ENCODE data around the gene SHD.

SHD gene

GRCh38 chr19:4301590-4302242 is 22.6 kb downstream of the SHD start:
- DNase-seq = no peak

DNA sequence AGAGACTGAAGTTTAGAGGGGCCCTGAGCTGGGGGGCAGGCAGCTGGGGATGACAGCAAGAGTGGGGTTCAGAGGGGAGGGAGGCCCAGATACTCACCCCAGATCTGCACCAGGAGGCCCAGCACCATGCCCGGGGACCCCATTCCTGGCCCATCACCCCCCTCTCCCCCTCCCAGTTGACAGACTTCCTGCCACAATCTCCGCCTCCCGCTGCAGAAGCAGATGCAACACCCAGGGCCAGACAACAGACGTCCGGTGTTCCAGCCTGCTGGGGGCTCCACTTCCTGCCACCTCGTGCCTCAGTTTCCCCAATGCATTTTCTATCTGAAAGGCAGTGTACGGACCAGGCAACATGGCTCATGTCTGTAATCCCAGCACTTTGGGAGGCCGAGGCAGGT is 23.2 kb downstream of the SHD start, which contains the start of gene TMIGD2:
Gene TMIGD2 (minus strand): TSS at position 147 of the 398 bp plus-strand sequence. CDS start 4 bp downstream, at position 143.
- DNase-seq = no peak

- DNase-seq = no peak
These were observed 24.9 kb downstream of the SHD start for GRCh38 chr19:4303819-4304537.

DNA sequence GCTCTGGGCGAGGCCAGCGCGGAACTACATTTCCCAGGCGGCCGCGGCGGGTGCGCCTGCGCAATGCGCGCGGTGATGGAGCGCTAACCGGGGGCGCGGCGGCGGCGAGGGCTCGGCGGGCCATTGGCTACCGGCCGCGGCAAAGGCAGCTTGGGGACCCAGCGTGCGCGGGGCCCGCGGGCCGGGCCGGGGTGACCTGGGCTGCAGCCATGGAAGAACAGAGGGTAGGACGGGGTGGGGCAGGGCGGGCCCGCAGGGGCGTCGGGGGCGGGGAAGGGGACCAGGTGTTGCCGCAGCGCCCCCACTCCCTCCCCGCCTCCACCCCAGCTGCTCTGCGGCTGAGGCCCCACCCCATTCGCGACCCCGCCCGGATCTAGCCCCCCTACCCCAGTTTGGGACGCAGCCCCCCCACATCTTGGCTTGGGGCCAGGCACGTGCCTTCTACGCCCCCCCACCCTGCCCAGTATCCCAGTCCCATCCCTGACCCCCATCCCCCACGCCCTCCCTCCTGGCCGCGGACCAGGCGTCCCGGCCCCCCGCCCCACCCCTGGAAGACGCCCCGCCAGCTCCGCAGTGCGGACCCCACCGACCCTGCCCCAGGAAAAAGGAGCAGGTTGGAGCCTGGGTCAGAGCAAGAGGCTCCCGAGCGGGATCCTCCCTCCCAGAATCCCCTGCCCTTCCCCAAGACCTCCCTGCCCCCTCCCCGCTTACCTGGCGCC is 25.6 kb downstream of the SHD start, which contains the start of gene FSD1:
Gene FSD1 (plus strand): TSS at position 61 of the 719 bp plus-strand sequence. CDS start 149 bp downstream, at position 210.
- DNase-seq = peak; percentile 62

- no peak for DNase-seq
These were observed 26.2 kb downstream of the SHD start for GRCh38 chr19:4305257-4305612.

DNA sequence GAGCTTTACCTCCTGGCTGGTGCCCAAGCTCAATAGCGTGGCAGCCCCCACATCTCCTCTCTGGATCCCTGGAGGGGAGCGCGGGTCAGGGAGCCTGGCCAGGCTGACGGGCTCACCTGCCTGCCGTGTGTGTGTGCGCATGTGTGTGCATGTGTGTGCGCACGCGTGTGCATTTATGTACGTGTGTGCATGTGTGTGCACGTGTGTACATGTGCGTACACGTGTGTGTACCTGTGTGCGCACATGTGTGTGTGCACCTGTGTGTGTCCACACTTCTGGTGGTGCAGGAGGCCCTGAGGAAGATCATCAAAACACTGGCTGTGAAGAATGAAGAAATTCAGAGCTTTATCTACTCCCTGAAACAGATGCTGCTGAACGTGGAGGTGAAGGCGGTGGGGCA is 26.6 kb downstream of the SHD start:
- no peak for DNase-seq

GRCh38 chr19:4310247-4311121 is 31.4 kb downstream of the SHD start:
- DNase-seq = peak; percentile 4

- no peak for DNase-seq
These were observed 34.9 kb downstream of the SHD start for GRCh38 chr19:4313847-4314490.

DNA sequence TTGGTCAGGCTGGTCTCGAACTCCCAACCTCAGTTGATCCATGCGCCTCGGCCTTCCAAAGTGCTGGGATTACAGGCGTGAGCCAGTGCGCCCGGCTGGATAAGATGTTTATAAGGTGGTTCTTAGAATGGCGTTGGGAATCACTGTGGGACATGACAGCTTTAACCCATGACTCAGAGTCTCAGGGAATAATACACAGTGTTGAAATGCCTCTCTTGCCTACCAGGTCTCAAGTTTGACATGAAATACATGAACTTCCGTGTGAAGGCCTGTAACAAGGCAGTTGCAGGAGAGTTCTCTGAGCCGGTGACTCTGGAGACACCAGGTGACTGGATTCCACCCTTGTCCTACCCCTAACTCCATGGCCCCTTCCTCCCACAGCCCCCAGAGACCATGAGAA is 37.9 kb downstream of the SHD start:
- no peak for DNase-seq

GRCh38 chr19:4318460-4318859 is 39.4 kb downstream of the SHD start:
- DNase-seq = no peak

GRCh38 chr19:4319067-4319718 is 40.1 kb downstream of the SHD start:
- no peak for DNase-seq

DNA sequence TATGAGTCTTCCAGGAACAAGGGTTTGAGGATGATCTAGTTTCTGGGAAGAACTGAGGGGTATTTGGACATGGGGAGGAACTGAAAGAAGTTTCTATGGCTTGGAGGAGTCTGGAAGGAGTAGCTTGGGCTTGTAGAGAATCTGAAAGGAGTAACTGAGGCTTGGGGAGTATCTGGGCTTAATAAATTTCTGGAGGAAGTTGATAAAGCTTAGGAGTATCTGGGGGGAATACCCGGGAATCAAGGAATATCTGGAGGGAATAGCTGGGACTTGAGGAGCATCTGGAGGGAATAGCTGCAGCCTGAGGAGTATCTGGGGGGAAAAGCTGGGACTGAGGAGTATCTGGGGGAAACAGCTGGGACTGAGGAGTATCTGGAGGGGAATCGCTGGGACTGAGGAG is 41.4 kb downstream of the SHD start:
- DNase-seq = no peak

GRCh38 chr19:4322942-4323665 is 44.0 kb downstream of the SHD start:
- DNase-seq = no peak

GRCh38 chr19:4323692-4324091 is 44.6 kb downstream of the SHD start:
- no peak for DNase-seq

GRCh38 chr19:4324228-4324627 is 45.2 kb downstream of the SHD start:
- DNase-seq = no peak

DNA sequence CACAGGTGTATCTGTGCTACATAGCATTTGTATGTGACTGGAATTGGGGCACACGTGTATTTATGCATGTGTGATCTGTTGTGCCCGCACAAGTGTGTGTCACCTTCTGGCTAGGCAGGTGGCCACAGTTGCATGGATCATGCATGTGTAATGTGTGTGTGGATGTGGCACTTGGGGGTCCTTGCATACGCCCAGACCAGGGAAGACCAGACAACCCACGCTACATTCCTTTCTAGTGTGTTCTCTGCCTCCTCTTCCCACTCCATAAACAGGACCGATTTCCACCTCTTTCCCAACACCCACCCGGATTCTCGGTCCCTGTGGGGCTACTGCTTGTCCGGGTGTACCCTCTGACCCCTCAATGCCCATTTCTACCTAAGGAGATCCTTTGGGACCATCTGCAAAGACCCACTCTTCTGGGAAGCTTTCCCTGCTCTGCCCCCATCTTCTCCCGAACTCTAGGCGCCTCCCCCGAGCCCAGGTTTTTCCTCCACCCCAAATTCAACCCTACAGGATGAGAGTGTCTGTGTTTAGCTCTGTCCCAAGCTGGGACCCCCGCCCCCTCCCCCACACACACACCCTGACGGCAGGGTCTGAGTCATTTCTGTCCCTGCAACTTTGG is 47.3 kb downstream of the SHD start:
- DNase-seq = no peak

- DNase-seq = peak; percentile 19
These were observed 47.8 kb downstream of the SHD start for GRCh38 chr19:4326837-4327251.

DNA sequence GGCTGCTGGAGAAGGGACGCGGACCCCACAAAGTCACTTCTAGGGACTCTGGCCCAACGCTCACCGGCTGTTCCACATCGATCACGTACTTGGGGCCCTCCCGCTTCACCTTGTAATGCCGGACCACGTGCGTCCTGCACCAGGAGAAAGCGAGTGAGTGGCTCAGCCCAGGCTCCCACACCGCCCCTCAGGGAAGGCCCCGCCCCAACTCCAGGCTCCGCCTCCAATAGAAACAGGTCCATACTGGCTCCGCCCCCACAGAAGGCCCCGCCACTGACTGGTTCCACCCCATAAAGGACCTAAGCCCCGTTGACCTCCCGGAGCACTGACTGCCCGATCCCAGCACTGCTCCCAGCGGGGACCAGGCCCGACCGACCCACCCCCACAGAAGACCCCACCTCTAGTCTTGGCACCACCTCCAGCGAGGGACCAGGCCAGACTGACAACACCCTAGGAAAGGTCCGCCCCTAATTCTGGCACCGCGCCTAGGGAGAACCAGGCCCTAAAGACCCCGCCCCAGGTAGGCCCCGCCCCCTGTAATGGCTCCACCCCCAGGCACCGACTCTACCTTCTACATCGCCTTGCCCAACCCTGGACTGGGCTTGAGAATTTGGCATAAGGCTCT is 48.3 kb downstream of the SHD start:
- DNase-seq = peak; percentile 60

DNA sequence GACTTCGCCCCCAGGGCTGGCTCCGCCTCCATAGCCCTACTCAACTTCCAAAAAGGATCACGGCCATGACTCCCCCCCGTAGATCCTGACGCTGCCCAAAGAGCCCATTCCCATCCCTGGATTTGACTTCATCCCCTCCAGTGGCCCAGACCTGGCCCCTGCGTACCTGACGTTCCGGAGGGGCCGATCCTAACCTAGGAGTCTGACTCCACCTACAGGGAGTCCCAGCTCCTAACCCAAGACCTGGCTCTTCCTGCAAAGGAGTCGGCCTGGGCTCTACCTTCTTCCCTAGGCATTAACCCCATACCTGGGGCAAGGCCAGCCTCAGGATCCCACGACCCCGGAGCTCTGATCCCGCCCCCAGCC is 48.8 kb downstream of the SHD start:
- DNase-seq = no peak

All from effector CD8-positive, alpha-beta T cell (primary cell).